Liver (tissue), 3 donors: Measurements from ENCODE around the gene RELN.

Experiments used
- ATF3 ChIP-seq: IDR thresholded peaks from 2 replicates; pipeline ENCODE4 v1.6.1; 2016; ENCODE audit warnings: antibody characterized with exemption
- CTCF ChIP-seq: fragments of 150-350 bp; IDR thresholded peaks from 2 replicates; pipeline ENCODE4 v1.5.1; 2017; ENCODE audit warnings: improper control_type of control experiment, low read depth, low read length; ENCODE audit not compliant: missing input control
- FOXA1 ChIP-seq: IDR thresholded peaks from 2 replicates; pipeline ENCODE4 v1.6.1; 2016; ENCODE audit warnings: antibody characterized with exemption
- HNF4G ChIP-seq: IDR thresholded peaks from 2 replicates; pipeline ENCODE4 v1.6.1; 2016; ENCODE audit warnings: antibody characterized with exemption
- MAX ChIP-seq: IDR thresholded peaks from 2 replicates; pipeline ENCODE4 v1.6.1; 2016; ENCODE audit warnings: antibody characterized with exemption
- NR2F2 ChIP-seq: IDR thresholded peaks from 2 replicates; pipeline ENCODE4 v1.6.1; 2016; ENCODE audit warnings: antibody characterized with exemption
- RAD21 ChIP-seq, 2 donors: IDR thresholded peaks; 2 replicates each; pipeline ENCODE4 v1.6.1; 2016; ENCODE audit warnings: antibody characterized with exemption in 2 of 2, mild to moderate bottlenecking in 2 of 2
- REST ChIP-seq: IDR thresholded peaks from 2 replicates; pipeline ENCODE4 v1.6.1; 2016; ENCODE audit warnings: antibody characterized with exemption, mild to moderate bottlenecking
- SP1 ChIP-seq: IDR thresholded peaks from 2 replicates; pipeline ENCODE4 v1.6.1; 2018; ENCODE audit warnings: antibody characterized with exemption, mild to moderate bottlenecking
- ZBTB33 ChIP-seq: IDR thresholded peaks from 2 replicates; pipeline ENCODE4 v1.6.1; 2016; ENCODE audit warnings: antibody characterized with exemption
- donor health status: healthy.
- donor health status: healthy.

- no peak for TF ChIP-seq CTCF
- no peak for TF ChIP-seq RAD21 (IDR thresholded peaks at IDR 0.05)
- TF ChIP-seq SP1, result no peak
- no peak for TF ChIP-seq MAX
- no peak for TF ChIP-seq ATF3
- no peak for TF ChIP-seq NR2F2
- TF ChIP-seq HNF4G, result no peak
- no peak for TF ChIP-seq REST
- no peak for TF ChIP-seq FOXA1
- no peak for TF ChIP-seq ZBTB33
Observed at GRCh38 chr7:104017001-104017400, 27.5 kb upstream of the RELN start.
